ENCODE data around the gene CROCC2. TPM values are rescaled to one million over a fixed set of nuclear protein-coding genes. Genes with fewer than 3 reads are reported as not detected.

Gene CROCC2
- total RNA-seq, 1 experiment from 2014 or later, result not detected

- TF ChIP-seq ATF3 (IDR thresholded peaks at IDR 0.05) (no peak), CTCF (IDR thresholded peaks at IDR 0.05 in 2 of 3, conservative IDR thresholded peaks at IDR 0.05 in 1 of 3; ENCODE audit: borderline replicate concordance in 1 of 3, insufficient read depth in 1 of 3, low read depth in 2 of 3, low read length in 2 of 3) (no peak), TCF7L2 (IDR thresholded peaks at IDR 0.05; ENCODE audit: borderline replicate concordance, extremely low read depth, insufficient read depth, insufficient read length) (no peak), ZNF274 (IDR thresholded peaks at IDR 0.05; ENCODE audit: low read depth, low read length) (no peak), MAX (IDR thresholded peaks at IDR 0.05) (no peak)
These were observed 102.6 kb downstream of the CROCC2 start (continued) for GRCh38 chr2:241008711-241009121.

GRCh38 chr2:241009191-241009590, 103.1 kb downstream of the CROCC2 start:
- H3K9me3 ChIP-seq (ENCODE audit: control insufficient read depth in 1 of 2, insufficient read depth in 1 of 2, low read depth in 1 of 2, low read length in 2 of 2), result peaks cover 4 to 13% of the 10 kb centered on the region in 2 experiments; a peak in 2 of 4 replicates
- no peaks in the 10 kb centered on the region; a peak in 1 of 4 replicates for H3K4me1 ChIP-seq (ENCODE audit: control insufficient read depth in 1 of 2, insufficient read depth in 2 of 2, low read length in 2 of 2)
- no peak overlapping the region for H3K4me3 ChIP-seq (replicated peaks in 1 of 2; ENCODE audit: low read depth in 1 of 2, low read length in 2 of 2)
- DNase-seq (ENCODE audit: low read depth, low spot score) (no peak), ATAC-seq (0 out of 2 replicates have a peak, but pooled peaks have one; percentile 20)
- no peak overlapping the region for H3K4me2 ChIP-seq (ENCODE audit: low read length)
- RAD21 ChIA-PET (ENCODE audit: low non-redundant PET in 1 of 2, low total read pairs in 2 of 2, uncharacterized antibody in 2 of 2, unreplicated experiment in 2 of 2), result no interaction called here
- H3K9ac ChIP-seq (ENCODE audit: low read length), result no peak overlapping the region
- CTCF ChIA-PET, result no interaction called here
- no peaks in the 10 kb centered on the region for H3K27me3 ChIP-seq (ENCODE audit: insufficient read depth, low read length)
- no peaks in the 10 kb centered on the region for H3K36me3 ChIP-seq (ENCODE audit: control insufficient read depth in 1 of 2, insufficient read depth in 2 of 2, low read length in 2 of 2)
- intact Hi-C loops (cut with micrococcal nuclease), result no loop called here
- no peaks in the 10 kb centered on the region for H4K20me1 ChIP-seq (ENCODE audit: insufficient read depth)
- H3K9me2 ChIP-seq (ENCODE audit: insufficient read depth), result no peaks in the 10 kb centered on the region
- no peak overlapping the region for H3K27ac ChIP-seq (ENCODE audit: low read depth, low read length)
- BruUV-seq (replicated peaks), result no TSS peak
- no peak overlapping the region for H2AFZ ChIP-seq (ENCODE audit: low read depth, low read length, poor library complexity, severe bottlenecking)
- TF ChIP-seq ZFX (IDR thresholded peaks at IDR 0.05), result no peak
- POLR2A ChIA-PET, result interaction anchor here (1.0 kb wide), 1 partner anchor 11 kb away, joined by 3 read pairs; the partner anchor contains the start of gene SNED1
- no peaks in the 10 kb centered on the region for H3K79me2 ChIP-seq (ENCODE audit: insufficient read depth, low read length)
